Metanephros (tissue), 2 donors: ENCODE data around the gene HMOX2. TPM values are rescaled to one million over a fixed set of nuclear protein-coding genes. Genes with fewer than 3 reads are reported as not detected.

Experiments
- small RNA-seq: library from RNA; depleted of rRNA; stranded (forward); fragments of <200 nt; gene quantifications from one replicate; pipeline ENCODE3, GENCODE V24; 2014; ENCODE audit warnings: low replicate concordance
- total RNA-seq: library from RNA; depleted of rRNA; stranded (reverse); fragments of >200 nt; gene quantifications from one replicate; pipeline ENCODE4 v1.2.3, GENCODE V29; 2014

The HMOX2 gene
- 27.9 TPM for total RNA-seq

GRCh38 chr16:4475880-4476788 is at the start of gene HMOX2:
HMOX2 (plus strand) TSS chr16:4476398; CDS start chr16:4505525, 29,127 bp downstream.

GRCh38 chr16:4474192-4474961 is 1.8 kb upstream of the HMOX2 start, which contains the start of gene NMRAL1:
NMRAL1 (minus strand) TSS chr16:4474625; CDS start chr16:4474132, 493 bp downstream.

DNA sequence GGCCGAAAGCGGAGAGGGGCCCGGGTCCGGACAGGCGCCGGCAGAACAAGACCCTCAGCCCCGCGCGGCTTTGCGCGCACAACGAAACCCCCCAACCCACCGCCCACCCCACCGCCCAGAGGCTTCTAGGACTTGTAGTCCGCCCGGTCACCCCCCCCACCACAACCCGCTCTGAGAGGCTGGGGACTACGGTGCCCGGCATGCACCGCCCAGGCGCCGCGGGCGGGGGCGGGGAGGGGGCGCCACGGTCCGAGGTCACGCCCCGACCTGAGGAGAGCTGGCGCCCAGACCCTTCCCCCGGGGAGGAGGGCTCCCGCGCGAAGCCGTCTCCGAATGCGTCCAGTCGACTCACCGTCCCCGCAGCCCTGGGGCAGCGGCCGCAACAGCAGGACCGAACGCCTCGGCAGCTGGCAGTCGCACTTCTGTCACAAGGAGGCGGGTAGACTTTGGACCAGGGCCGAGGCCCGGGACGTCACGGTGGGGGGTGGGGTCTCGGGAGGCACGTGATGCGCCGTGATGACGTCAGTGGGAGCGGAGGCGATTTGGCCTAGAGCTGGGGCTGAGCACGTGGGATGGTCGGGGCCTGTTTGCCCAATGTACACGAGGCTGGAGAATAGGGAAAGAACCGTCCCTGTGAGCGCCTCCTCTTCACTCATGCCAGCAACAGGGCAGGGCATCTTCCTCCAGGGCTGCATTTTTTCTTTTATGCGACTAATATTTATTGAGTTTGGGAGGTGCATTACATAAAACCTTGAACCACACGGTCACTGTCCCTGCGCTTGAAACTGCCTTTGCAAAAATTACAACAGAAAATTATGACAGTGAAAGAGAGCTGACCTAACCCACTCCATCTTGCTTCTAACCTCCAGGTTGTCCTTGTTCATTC is 62.4 kb downstream of the HMOX2 start, which contains the start of gene CDIP1:
CDIP1 (minus strand) TSS at position 424 of the 886 bp plus-strand sequence. CDS start 24,643 bp downstream, outside the sequence.

GRCh38 chr16:4556112-4556511 is 79.9 kb downstream of the HMOX2 start, which contains the start of gene C16orf96:
C16orf96 (plus strand) TSS chr16:4556340; CDS start chr16:4556490, 150 bp downstream.

Small RNAs within 50 kb of the gene (small RNA-seq; reads per million reads assigned to genes)
- gene AC012676.2 = not detected

Other genes starting within 250 kb of the HMOX2 start
- 50.9 TPM for gene SRL, start 234.3 kb upstream of the HMOX2 start, total RNA-seq
- gene TFAP4, start 203.4 kb upstream of the HMOX2 start, total RNA-seq = 14.3 TPM
- gene GLIS2, start 160.3 kb upstream of the HMOX2 start, total RNA-seq = 23.4 TPM
- gene PAM16, start 125.1 kb upstream of the HMOX2 start, total RNA-seq = 38.7 TPM
- gene VASN, start 104.5 kb upstream of the HMOX2 start, total RNA-seq = 94.4 TPM
- gene CORO7, start 59.8 kb upstream of the HMOX2 start, total RNA-seq = 40.3 TPM
- 45.5 TPM for gene DNAJA3, start 50.5 kb upstream of the HMOX2 start, total RNA-seq
- gene NMRAL1, start 1.8 kb upstream of the HMOX2 start, total RNA-seq = 30.5 TPM
- 16.6 TPM for gene CDIP1, start 62.4 kb downstream of the HMOX2 start, total RNA-seq
- 0.12 TPM for gene C16orf96, start 79.9 kb downstream of the HMOX2 start, total RNA-seq
- gene UBALD1, start 138.5 kb downstream of the HMOX2 start, total RNA-seq = 15.9 TPM
- gene MGRN1, start 148.4 kb downstream of the HMOX2 start, total RNA-seq = 59.4 TPM
- 54.7 TPM for gene NUDT16L1, start 217.2 kb downstream of the HMOX2 start, total RNA-seq